ENCODE measurements around the gene HEPHL1.

HEPHL1 gene, protein sequence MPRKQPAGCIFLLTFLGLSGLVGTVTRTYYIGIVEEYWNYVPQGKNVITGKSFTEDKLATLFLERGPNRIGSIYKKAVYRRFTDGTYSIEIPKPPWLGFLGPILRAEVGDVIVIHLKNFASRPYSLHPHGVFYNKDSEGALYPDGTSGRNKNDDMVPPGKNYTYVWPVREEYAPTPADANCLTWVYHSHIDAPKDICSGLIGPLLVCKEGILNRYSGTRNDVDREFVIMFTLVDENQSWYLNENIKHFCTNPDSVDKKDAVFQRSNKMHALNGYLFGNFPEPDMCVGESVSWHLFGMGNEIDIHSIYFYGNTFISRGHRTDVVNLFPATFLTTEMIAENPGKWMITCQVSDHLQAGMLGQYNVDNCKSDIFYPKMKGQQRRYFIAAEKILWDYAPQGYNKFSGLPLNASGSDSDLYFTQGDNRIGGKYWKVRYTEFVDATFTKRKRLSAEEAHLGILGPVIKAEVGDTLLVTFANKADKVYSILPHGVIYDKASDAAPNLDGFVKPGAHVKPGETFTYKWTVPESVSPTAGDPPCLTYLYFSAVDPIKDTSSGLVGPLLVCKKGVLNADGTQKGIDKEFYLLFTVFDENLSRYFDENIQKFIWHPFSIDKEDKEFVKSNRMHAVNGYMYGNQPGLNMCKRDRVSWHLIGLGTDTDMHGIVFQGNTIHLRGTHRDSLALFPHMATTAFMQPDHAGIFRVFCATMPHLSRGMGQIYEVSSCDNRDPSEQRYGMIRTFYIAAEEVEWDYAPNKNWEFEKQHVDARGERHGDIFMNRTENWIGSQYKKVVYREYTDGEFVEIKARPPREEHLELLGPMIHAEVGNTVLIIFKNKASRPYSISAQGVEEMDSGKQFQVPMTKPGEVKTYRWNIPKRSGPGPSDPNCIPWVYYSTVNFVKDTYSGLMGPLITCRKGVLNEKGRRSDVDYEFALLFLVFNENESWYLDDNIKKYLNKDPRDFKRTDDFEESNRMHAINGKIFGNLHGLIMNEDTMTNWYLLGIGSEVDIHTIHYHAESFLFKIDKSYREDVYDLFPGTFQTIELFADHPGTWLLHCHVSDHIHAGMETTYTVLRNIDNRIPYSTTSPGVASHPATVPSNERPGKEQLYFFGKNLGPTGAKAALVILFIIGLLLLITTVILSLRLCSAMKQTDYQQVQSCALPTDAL

GRCh38 chr11:94020777-94021481 is at the start of gene HEPHL1:
Gene HEPHL1, plus strand, starts transcription at chr11:94021354. Its CDS starts 15 bp downstream, at chr11:94021369.
- TF ChIP-seq CREB1 (IDR thresholded peaks at IDR 0.05; ENCODE audit: low read depth) = no peak

GRCh38 chr11:93972790-93973189 is 48.4 kb upstream of the HEPHL1 start:
- no peak for TF ChIP-seq EGR1 (IDR thresholded peaks at IDR 0.05)
- no peak for TF ChIP-seq TEAD4 (IDR thresholded peaks at IDR 0.05)
- no peak for TF ChIP-seq NFIC (IDR thresholded peaks at IDR 0.05)
- TF ChIP-seq, protein P1, sequence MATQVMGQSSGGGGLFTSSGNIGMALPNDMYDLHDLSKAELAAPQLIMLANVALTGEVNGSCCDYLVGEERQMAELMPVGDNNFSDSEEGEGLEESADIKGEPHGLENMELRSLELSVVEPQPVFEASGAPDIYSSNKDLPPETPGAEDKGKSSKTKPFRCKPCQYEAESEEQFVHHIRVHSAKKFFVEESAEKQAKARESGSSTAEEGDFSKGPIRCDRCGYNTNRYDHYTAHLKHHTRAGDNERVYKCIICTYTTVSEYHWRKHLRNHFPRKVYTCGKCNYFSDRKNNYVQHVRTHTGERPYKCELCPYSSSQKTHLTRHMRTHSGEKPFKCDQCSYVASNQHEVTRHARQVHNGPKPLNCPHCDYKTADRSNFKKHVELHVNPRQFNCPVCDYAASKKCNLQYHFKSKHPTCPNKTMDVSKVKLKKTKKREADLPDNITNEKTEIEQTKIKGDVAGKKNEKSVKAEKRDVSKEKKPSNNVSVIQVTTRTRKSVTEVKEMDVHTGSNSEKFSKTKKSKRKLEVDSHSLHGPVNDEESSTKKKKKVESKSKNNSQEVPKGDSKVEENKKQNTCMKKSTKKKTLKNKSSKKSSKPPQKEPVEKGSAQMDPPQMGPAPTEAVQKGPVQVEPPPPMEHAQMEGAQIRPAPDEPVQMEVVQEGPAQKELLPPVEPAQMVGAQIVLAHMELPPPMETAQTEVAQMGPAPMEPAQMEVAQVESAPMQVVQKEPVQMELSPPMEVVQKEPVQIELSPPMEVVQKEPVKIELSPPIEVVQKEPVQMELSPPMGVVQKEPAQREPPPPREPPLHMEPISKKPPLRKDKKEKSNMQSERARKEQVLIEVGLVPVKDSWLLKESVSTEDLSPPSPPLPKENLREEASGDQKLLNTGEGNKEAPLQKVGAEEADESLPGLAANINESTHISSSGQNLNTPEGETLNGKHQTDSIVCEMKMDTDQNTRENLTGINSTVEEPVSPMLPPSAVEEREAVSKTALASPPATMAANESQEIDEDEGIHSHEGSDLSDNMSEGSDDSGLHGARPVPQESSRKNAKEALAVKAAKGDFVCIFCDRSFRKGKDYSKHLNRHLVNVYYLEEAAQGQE (IDR thresholded peaks at IDR 0.05; ENCODE audit: low read depth) = no peak
- no peak for TF ChIP-seq ZBTB7A (IDR thresholded peaks at IDR 0.05; ENCODE audit: low read depth)
- TF ChIP-seq, protein P2, sequence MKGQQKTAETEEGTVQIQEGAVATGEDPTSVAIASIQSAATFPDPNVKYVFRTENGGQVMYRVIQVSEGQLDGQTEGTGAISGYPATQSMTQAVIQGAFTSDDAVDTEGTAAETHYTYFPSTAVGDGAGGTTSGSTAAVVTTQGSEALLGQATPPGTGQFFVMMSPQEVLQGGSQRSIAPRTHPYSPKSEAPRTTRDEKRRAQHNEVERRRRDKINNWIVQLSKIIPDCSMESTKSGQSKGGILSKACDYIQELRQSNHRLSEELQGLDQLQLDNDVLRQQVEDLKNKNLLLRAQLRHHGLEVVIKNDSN (IDR thresholded peaks at IDR 0.05) = no peak
- TF ChIP-seq CREB1 (IDR thresholded peaks at IDR 0.05; ENCODE audit: low read depth) = no peak
- TF ChIP-seq RAD21 (IDR thresholded peaks at IDR 0.05; ENCODE audit: low read depth) = no peak
- TF ChIP-seq EP300 (IDR thresholded peaks at IDR 0.05; ENCODE audit: borderline replicate concordance) = no peak
- TF ChIP-seq MAX (IDR thresholded peaks at IDR 0.05) = no peak
- no peak for TF ChIP-seq FOXM1 (IDR thresholded peaks at IDR 0.05; ENCODE audit: borderline replicate concordance, low read depth)
- no peak for TF ChIP-seq TCF12 (IDR thresholded peaks at IDR 0.05; ENCODE audit: low read depth)
- no peak for TF ChIP-seq YY1 (IDR thresholded peaks at IDR 0.05; ENCODE audit: low read depth)
- no peak for TF ChIP-seq TAF1 (IDR thresholded peaks at IDR 0.05; ENCODE audit: low read depth)

GRCh38 chr11:93974759-93975158 is 46.4 kb upstream of the HEPHL1 start:
- TF ChIP-seq YY1 (IDR thresholded peaks at IDR 0.05; ENCODE audit: low read depth) (no peak), NFIC (IDR thresholded peaks at IDR 0.05) (no peak)

DNA sequence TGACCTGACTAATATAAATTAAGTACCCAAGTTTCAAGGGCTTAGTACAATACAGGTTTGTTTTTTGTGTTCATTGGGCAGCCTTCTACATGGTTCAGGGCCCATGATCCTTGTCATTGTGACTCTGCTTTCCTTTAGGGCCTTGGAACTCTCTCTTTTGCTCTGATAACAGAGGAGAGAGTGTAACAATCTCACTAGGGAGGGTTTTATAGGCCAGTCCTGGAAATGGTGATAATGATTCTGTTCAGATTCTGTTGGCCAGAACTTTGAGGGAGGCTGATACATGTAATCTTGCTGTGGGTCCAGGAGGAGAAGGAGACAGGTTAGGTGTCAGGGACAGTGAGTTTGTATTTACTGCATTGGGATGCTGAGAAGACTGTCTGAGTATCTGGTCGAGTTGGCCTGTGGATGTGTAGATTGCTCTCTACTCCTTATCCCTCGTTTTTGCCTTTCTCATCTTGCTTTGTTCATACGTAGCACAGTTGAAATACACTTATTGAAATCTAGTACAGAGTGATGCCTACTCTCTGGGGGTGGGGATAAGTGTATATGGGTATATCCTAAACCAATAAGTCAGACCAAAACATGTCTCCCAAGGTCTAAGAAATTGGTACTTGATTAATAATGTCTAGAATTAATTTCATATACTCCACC is 37.5 kb upstream of the HEPHL1 start:
- TF ChIP-seq YY1 (IDR thresholded peaks at IDR 0.05; ENCODE audit: low read depth) (no peak), CEBPB (IDR thresholded peaks at IDR 0.05) (no peak), CREB1 (IDR thresholded peaks at IDR 0.05; ENCODE audit: low read depth) (no peak)

DNA sequence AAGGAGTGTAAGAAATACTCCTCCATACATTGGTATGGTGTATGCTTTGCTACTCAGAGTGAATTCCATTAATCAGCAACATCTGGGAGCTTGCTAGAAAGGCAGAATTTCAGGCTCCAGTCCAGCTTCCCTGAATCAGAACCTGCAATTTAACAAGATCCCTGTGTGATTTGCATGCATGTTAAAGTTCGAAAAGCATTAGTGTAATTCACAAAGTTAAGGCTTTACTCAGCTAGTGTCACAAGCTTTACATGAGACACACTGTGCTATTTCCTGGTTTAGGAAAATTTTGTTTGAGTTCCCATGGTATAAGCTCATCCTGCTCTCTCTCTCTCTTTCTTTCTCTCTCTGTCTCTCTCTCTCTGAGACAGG is 37.0 kb upstream of the HEPHL1 start:
- TF ChIP-seq TAF1 (IDR thresholded peaks at IDR 0.05; ENCODE audit: low read depth) (no peak), FOXM1 (IDR thresholded peaks at IDR 0.05; ENCODE audit: borderline replicate concordance, low read depth) (no peak), TEAD4 (IDR thresholded peaks at IDR 0.05) (no peak), EGR1 (IDR thresholded peaks at IDR 0.05) (no peak), ZBTB7A (IDR thresholded peaks at IDR 0.05; ENCODE audit: low read depth) (no peak), YY1 (IDR thresholded peaks at IDR 0.05; ENCODE audit: low read depth) (no peak), EP300 (IDR thresholded peaks at IDR 0.05; ENCODE audit: borderline replicate concordance) (no peak), NFIC (IDR thresholded peaks at IDR 0.05) (no peak)
- TF ChIP-seq, protein P1 (IDR thresholded peaks at IDR 0.05; ENCODE audit: low read depth) = no peak
- TF ChIP-seq, protein P2 (IDR thresholded peaks at IDR 0.05) = no peak

Measured in Ishikawa (cell line).